NCI-H2196 treated with DMSO at 0.1 percent for 48 hours (cell line): ENCODE results near the gene LIAS.
"Not testable (repeated sequence)": the region's sequence is repeated elsewhere in the genome, so short reads cannot be mapped to it uniquely, and the experiment has no call there.

Experiments
- DNase-seq: peaks from one replicate; lab custom pipeline; 2025; ENCODE audit not compliant: unreplicated experiment; lab: John Stamatoyannopoulos, UW

LIAS gene

DNA sequence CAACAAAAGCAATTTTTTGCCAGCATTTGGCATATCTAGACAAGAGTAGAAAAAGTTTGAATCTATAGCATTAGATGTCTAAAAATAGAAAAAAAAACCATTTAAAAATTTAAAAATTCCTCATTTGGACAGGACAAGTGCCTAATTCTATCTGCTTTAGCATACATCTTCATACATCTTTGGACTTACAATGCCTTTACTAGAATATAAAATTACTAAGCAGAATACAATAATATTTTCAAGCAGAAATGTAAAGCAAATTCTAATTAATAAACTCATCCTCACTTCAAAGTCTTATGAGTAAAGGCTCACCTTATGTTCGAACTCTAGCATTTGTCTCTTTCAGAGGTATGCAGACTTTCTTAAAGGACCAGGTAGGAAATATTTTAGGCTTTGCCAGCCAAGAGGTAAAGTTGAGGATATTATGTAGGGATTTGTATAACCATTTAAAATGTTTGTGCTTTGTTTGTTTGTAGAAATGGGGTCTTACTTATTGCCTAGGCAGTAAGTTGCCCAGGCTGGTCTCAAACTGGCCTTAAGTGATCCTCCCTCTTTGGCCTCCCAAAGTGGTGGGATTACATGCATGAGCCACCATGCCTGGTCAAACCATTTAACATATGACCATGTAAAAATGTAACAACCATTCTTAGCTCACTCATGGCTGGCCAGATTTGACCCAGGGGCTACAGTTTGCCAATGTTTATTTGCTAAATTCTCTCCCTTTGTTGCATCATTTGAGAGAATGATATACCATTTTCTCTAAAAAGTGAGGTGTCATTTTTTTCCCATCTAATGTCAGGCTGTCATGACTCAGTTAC, 39.3 kb downstream of the LIAS start:
- DNase-seq, result no peak

DNA sequence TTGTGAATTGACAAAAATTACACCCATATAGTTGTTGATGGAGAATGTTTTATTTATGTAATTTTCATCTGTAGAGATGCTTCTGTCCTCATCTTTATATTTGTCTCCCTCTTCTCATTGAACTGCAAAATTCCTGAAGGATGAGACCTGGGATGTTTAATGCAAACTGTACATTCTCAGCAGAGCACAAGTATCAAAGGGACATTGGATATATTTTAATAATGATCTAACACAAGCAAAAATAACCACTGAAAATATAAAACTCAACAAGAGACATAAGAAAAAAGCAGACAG, 39.8 kb downstream of the LIAS start:
- DNase-seq, result no peak

DNA sequence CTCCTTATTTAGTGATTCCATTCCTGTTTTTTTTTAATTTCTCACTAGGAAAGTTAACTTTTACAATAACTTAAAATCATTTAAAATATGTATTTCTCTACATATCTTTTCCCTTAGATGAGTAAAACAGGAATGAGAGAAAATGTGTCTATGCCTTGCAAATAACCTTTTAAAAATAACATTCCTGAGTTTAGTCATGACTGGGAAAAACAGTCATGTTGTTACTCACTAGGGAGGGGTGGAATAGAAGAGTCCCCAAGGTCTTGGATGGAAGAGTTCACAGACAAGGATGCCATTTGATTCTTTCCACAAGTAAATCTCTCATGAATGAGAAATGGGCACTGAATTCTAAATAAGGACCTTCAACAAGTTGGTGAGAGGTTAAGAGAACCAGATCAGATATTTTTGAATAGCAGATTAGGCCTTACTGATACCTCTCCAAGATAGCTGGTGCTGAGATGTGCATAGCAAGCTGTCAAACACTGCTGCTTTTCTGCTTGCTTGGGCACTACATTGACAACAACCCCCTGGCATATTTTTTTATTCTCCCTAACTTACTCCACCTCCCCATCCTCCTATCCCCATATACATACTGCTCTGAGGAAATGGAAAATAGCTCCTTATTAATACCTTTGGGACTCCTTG, 43.3 kb downstream of the LIAS start:
- DNase-seq, result no peak

- not testable (repeated sequence) for DNase-seq
These were observed 43.8 kb downstream of the LIAS start for GRCh38 chr4:39502664-39503035.

DNA sequence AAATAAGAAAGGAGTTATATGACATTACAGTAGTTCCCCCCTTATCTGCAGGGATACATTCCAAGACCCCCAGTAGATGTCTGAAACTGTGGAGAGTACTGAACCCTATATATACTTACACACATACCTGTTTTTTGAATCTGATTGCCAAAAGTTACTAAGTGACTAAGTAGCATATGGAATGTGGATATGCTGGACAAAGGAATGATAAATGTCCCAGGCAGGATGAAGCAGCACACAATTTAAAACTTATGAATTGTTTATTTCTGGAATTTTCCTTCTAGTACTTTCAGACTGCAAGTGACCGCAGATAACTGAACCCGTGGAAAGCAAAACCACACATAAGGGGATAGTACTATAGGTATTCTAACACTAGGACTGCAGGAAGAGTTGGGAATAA, 45.7 kb downstream of the LIAS start:
- no peak for DNase-seq

- no peak for DNase-seq
These were observed 46.7 kb downstream of the LIAS start for GRCh38 chr4:39505581-39505980.

DNA sequence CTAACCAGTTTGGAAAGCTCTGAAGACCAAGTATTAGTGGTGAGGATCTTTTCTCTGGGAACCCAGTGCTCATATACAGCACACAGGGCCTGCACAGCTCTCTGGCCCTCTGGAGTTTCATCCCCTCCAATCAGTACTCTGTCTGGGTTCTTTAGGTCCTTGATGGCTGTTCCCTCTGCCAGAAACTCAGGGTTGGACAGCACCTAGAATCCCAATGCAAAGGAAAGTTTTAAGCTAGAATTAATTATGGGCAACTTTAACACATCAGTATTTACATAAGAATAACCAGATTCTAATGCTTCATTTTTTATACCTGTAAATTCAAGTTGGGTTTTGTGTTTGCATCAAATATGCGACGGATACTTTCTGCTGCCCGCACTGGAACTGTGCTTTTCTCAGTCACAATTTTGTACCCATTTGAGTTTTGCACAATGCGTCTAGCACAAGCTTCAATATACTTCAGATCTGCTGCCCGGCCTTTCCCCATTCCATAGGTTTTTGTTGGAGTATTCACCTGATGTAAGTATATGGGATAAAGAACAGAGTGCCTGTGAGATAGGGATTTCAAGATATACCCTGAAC, 51.6 kb downstream of the LIAS start:
- no peak for DNase-seq

DNA sequence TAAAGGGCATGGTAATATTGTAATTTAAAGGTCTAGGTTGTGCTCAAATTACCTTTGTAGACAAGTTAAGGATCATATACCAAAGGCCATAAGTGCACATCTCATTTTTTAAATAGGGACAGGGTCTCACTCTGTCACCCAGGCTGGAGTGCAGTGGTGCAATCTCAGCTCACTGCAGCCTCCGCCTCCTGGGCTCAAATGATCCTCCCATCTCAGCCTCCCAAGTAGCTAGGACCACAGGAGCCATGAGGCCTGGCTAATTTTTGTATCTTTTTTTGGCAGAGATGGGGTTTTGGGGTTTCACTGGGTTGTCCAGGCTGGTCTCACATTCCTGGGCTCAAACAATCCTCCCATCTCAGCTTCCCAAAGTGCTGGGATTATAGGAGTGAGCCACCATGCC, 55.4 kb downstream of the LIAS start:
- DNase-seq, result not testable (repeated sequence)

- no peak for DNase-seq
These were observed 56.1 kb downstream of the LIAS start for GRCh38 chr4:39514888-39515401.

DNA sequence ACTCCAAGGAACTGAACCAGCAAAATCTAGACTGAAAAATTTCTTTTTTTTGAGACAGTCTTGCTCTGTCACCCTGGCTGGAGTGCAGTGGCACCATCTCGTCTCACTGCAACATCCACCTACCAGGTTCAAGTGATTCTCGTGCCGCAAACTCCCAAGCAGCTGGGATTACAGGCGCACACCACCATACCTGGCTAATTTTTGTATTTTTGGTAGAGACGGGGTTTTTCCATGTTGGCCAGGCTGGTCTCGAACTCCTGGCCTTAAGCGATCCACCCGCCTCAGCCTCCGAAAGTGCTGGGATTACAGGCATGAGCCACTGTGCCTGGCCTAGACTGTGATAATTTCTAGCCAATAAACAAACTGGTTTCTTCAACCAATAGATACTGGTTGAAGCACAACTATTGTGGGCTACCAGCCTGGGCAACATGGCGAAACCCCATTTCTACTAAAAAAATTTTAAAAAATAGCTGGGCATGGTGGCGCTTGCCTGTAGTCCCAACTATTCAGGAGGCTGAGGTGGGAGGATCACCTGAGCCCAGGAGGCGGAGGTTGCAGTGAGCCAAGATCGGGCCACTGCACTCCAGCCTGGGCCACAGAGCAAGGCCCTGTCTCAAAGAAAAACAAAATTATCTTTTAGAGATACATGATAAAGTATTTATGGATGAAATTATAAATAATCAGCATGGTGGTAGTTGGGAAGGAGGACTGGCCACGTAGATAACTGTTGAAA, 57.0 kb downstream of the LIAS start:
- DNase-seq, result not testable (repeated sequence)

DNA sequence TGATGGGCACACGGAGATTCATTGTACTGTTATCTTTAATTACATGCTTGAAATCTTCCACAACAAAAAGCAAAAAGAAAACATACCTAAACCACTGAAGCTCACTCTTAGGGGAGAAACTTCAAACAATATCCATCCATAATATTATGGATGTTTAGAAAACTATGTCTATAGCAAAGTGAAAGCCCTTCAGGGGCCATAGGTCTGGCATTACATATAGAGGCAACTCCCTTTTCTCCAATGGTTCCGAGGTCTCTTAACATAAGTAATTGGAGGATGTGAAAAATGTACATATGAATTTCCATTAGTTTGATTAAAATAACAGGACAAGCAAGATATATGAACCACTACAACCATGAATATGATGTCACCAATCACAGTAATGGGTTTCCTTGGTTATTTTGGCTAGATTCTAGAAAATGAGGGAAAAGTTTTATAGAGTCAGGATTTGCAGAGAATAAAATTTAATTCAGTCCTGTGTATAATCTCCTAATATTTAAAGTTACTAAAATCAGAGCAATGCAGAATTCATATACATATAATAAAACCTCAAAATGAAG, 57.6 kb downstream of the LIAS start:
- DNase-seq, result no peak

- DNase-seq, result no peak
These were observed 59.6 kb downstream of the LIAS start for GRCh38 chr4:39518484-39518883.

DNA sequence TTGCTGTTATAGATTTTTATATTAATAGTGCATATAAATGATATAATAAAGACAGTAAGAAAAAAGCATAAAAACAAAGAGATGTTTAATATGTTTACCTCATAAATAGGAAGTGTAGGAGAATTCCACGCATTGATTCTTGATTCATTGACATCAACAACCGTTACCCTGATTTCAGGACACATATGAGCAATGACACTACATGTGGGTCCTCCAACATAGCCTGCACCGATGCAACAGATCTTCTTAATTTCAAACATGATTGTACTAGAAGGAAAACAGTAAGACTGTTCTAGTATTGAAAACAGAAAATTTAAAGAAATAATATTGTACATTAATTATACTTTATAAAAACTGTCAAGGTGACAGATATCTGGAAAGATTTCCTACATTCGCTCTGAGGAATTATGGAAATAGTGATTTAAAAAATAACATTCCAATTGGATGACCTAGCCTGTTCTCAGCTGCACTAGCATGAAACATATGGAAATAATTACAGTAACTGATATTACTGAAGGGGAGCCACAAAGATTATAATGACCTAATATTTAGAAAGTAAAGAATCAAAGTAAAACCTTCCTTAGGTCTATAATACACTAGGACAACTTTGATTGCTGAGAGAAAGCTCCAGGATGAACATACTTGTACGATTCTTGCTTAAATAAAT, 62.5 kb downstream of the LIAS start:
- no peak for DNase-seq

- DNase-seq, result no peak
These were observed 63.2 kb downstream of the LIAS start for GRCh38 chr4:39522068-39522467.

- DNase-seq, result no peak
These were observed 65.5 kb downstream of the LIAS start for GRCh38 chr4:39524161-39524957.

GRCh38 chr4:39525822-39526690, 67.2 kb downstream of the LIAS start:
- no peak for DNase-seq

- no peak for DNase-seq
These were observed 68.0 kb downstream of the LIAS start for GRCh38 chr4:39526765-39527295.

- DNase-seq, result peak; percentile 95
These were observed 68.6 kb downstream of the LIAS start, which contains the start of gene UGDH for GRCh38 chr4:39527296-39528060. UGDH (minus strand) TSS chr4:39527439; CDS start chr4:39521512, 5,927 bp downstream.
